Keratinocyte (primary cell): ENCODE data around the gene ZP1.

Experiments used
- CTCF ChIP-seq, 3 experiments: IDR thresholded peaks in 1 of 3; conservative IDR thresholded peaks in 1 of 3; optimal IDR thresholded peaks in 1 of 3; 2 replicates in 2 of 3; 3 replicates in 1 of 3; pipeline versions ENCODE3 to v1.5.1; 2011; ENCODE audit warnings: low read length in 3 of 3, mild to moderate bottlenecking in 3 of 3, moderate library complexity in 2 of 3, control low read depth in 1 of 3, inconsistent platforms in 1 of 3; ENCODE audit not compliant: insufficient read depth in 2 of 3; ENCODE audit errors: extremely low read depth in 1 of 3
- EZH2 ChIP-seq: IDR thresholded peaks from one replicate; pipeline ENCODE4 v1.6.1; 2012; ENCODE audit warnings: inconsistent platforms, mild to moderate bottlenecking, low read length, moderate library complexity

- TF ChIP-seq CTCF (optimal IDR thresholded peaks at IDR 0.05 in 1 of 3, IDR thresholded peaks at IDR 0.05 in 1 of 3, conservative IDR thresholded peaks at IDR 0.05 in 1 of 3; ENCODE audit: extremely low read depth in 1 of 3, insufficient read depth in 2 of 3, low read length in 3 of 3), result peak; percentile 89 to 97 (median 94)
- TF ChIP-seq EZH2, result no peak
Observed at GRCh38 chr11:60831143-60831500, 36.2 kb upstream of the ZP1 start.
